Measurements from ENCODE around the gene ERMP1.

GRCh38 chr9:5879419-5880181, 46.7 kb upstream of the ERMP1 start:
- TF ChIP-seq CTCF (IDR thresholded peaks at IDR 0.05; ENCODE audit: low read length) (no peak), EZH2phosphoT487 (IDR thresholded peaks at IDR 0.05; ENCODE audit: low read length) (no peak), EZH2 (optimal IDR thresholded peaks at IDR 0.05; ENCODE audit: low read depth, low read length) (no peak)
